GM12872 (cell line): Measurements from ENCODE around the gene CIT.

Source experiments
- CTCF ChIP-seq: IDR thresholded peaks from 3 replicates; pipeline ENCODE4 v1.5.1; 2011; ENCODE audit warnings: low read depth, mild to moderate bottlenecking, low read length, moderate library complexity; ENCODE audit not compliant: insufficient read depth

Gene CIT

GRCh38 chr12:119910586-119910985, 33.5 kb upstream of the CIT start:
- no peak for TF ChIP-seq CTCF

GRCh38 chr12:119902084-119902509, 25.0 kb upstream of the CIT start:
- peak; percentile 95 for TF ChIP-seq CTCF

- TF ChIP-seq CTCF, result no peak
These were observed 24.6 kb upstream of the CIT start for GRCh38 chr12:119901670-119902069.

- no peak for TF ChIP-seq CTCF
These were observed 17.8 kb upstream of the CIT start for GRCh38 chr12:119894916-119895315.

- TF ChIP-seq CTCF, result no peak
These were observed 8.4 kb upstream of the CIT start for GRCh38 chr12:119885549-119885948.

GRCh38 chr12:119883237-119883636, 6.1 kb upstream of the CIT start:
- no peak for TF ChIP-seq CTCF

GRCh38 chr12:119877639-119877948, 474 bp upstream of the CIT start:
- TF ChIP-seq CTCF, result no peak

- no peak for TF ChIP-seq CTCF
These were observed 6.7 kb downstream of the CIT start for GRCh38 chr12:119870457-119870856.
